Measurements from ENCODE around the gene POLR3B.

DNA sequence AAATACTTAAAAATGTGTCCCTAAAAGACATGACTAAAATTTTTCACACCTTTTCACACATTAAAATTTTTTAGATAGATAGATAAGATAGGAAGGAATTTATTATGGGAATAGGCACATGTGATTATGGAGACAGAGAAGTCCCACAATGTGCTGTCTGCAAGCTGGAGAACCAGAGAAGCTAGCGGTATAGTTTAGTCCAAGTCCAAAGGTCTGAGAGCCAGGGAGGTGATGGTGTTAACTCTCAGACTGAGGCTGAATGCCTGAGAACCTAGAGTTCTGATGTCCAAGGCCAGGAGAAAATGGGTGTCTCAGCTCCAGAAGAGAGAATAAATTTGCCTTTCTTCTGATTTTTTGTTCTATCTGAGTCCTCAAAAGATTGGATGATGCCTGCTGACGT lies 65.7 kb downstream of the POLR3B start:
- TF ChIP-seq CTCF (conservative IDR thresholded peaks at IDR 0.05; ENCODE audit: low read depth, low read length) (no peak), EZH2 (IDR thresholded peaks at IDR 0.05; ENCODE audit: borderline replicate concordance, low read depth, low read length, poor library complexity, severe bottlenecking) (no peak)
